Esophagus muscularis mucosa (tissue), 4 donors: ENCODE results near the gene PPARG. TPM values are rescaled to one million over a fixed set of nuclear protein-coding genes. Genes with fewer than 3 reads are reported as not detected.

Experiments used
- DNase-seq: peaks from one replicate; pipeline ENCODE4 v3.0.0-alpha.2; 2017; ENCODE audit errors: extremely low spot score
- H3K27ac ChIP-seq, 4 donors: fragments of 200-600 bp; sonication (generic); replicated peaks in 1 of 4; 1 replicate in 3 of 4; 2 replicates in 1 of 4; pipeline ENCODE4 v1.5.1; 2016 to 2019; ENCODE audit warnings: mild to moderate bottlenecking in 1 of 4
- H3K27me3 ChIP-seq, 4 donors: fragments of 200-600 bp; sonication (generic); one replicate each; pipeline versions ENCODE4 v1.5.1 to v1.6.0; 2016 to 2019
- H3K36me3 ChIP-seq, 4 donors: fragments of 200-600 bp; sonication (generic); one replicate each; pipeline ENCODE4 v1.5.1; 2016 to 2019
- H3K4me1 ChIP-seq, 4 donors: fragments of 200-600 bp; sonication (generic); one replicate each; pipeline ENCODE4 v1.5.1; 2016 to 2019
- H3K4me3 ChIP-seq, 4 donors: fragments of 200-600 bp; sonication (generic); 1 replicate in 2 of 4; 2 replicates in 2 of 4; pipeline ENCODE4 v1.5.1; 2016 to 2019; ENCODE audit warnings: mild to moderate bottlenecking in 4 of 4, moderate library complexity in 1 of 4
- H3K9me3 ChIP-seq, 4 donors: fragments of 200-600 bp; sonication (generic); 1 replicate in 3 of 4; 2 replicates in 1 of 4; pipeline ENCODE4 v1.5.1; 2016 to 2019
- CTCF ChIP-seq, 3 experiments: fragments of 200-600 bp in 2 of 3; fragments of 450-650 bp in 1 of 3; sonication (generic) in 2 of 3; IDR thresholded peaks; one replicate each; pipeline ENCODE4 v1.5.1; 2017 to 2019; ENCODE audit warnings: antibody characterized with exemption in 3 of 3, mild to moderate bottlenecking in 2 of 3, moderate library complexity in 1 of 3
- EP300 ChIP-seq: sonication (generic); formaldehyde crosslinking; IDR thresholded peaks from one replicate; pipeline ENCODE4 v1.6.1; 2017; ENCODE audit warnings: antibody characterized with exemption
- POLR2A ChIP-seq: fragments of 450-650 bp; IDR thresholded peaks from one replicate; pipeline ENCODE4 v1.6.1; 2017; ENCODE audit warnings: antibody characterized with exemption, moderate library complexity, mild to moderate bottlenecking, low read depth
- POLR2AphosphoS5 ChIP-seq, 2 donors: sonication (generic); formaldehyde crosslinking; IDR thresholded peaks; one replicate each; pipeline ENCODE4 v1.6.1; 2017; ENCODE audit warnings: antibody characterized with exemption in 2 of 2
- WGBS: methylation state at CpG from one replicate; pipeline ENCODE4 v1.1.5; 2018; 5-methylcytosine and 5-hydroxymethylcytosine counted together
- intact Hi-C: fragments of 100-400 bp; cut with DNase I; formaldehyde crosslinking; loops from one replicate; pipeline ENCODE4 v1.15.1; 2023
- total RNA-seq, 4 donors: library from RNA; depleted of rRNA; stranded (reverse); fragments of >200 nt; gene quantifications; one replicate each; pipeline versions ENCODE4 v1.1.0 to v1.2.1, GENCODE V29; 2016

Gene PPARG
- total RNA-seq, 4 donors from 2014 or later: 3.7 to 10.6 (median 8.8) TPM

GRCh38 chr3:12334786-12335185 lies 45.9 kb downstream of the PPARG start:
- Histone ChIP-seq H3K36me3 (no peaks in the 10 kb centered on the region), H3K4me1 (no peaks in the 10 kb centered on the region), H3K4me3 (no peak overlapping the region), H3K9me3 (no peaks in the 10 kb centered on the region), H3K27me3 (no peaks in the 10 kb centered on the region), H3K27ac (no peak overlapping the region)
- intact Hi-C loops: no loop called here
- DNase-seq: no peak
- TF ChIP-seq POLR2AphosphoS5 (IDR thresholded peaks at IDR 0.05) (no peak), EP300 (no peak), POLR2A (no peak), CTCF (IDR thresholded peaks at IDR 0.05) (no peak)
- 97% methylated on average over 3 of the region's 3 CpGs for WGBS

- Histone ChIP-seq H3K27me3 (no peaks in the 10 kb centered on the region), H3K4me3 (no peak overlapping the region), H3K4me1 (no peaks in the 10 kb centered on the region), H3K27ac (no peak overlapping the region), H3K36me3 (no peaks in the 10 kb centered on the region), H3K9me3 (no peaks in the 10 kb centered on the region)
- no peak for DNase-seq
- TF ChIP-seq EP300 (no peak), CTCF (IDR thresholded peaks at IDR 0.05) (no peak), POLR2A (no peak), POLR2AphosphoS5 (IDR thresholded peaks at IDR 0.05) (no peak)
- intact Hi-C loops: no loop called here
- WGBS: 85% methylated on average over 3 of the region's 3 CpGs
Observed at GRCh38 chr3:12335421-12335820, 46.6 kb downstream of the PPARG start.

GRCh38 chr3:12336099-12336498 lies 47.2 kb downstream of the PPARG start:
- Histone ChIP-seq H3K27ac (no peak overlapping the region), H3K9me3 (no peaks in the 10 kb centered on the region), H3K27me3 (no peaks in the 10 kb centered on the region), H3K4me1 (no peaks in the 10 kb centered on the region), H3K36me3 (no peaks in the 10 kb centered on the region), H3K4me3 (no peak overlapping the region)
- intact Hi-C loops: no loop called here
- TF ChIP-seq EP300 (no peak), POLR2AphosphoS5 (IDR thresholded peaks at IDR 0.05) (no peak), POLR2A (no peak), CTCF (IDR thresholded peaks at IDR 0.05) (no peak)
- 66% methylated on average over 3 of the region's 3 CpGs for WGBS
- no peak for DNase-seq

- Histone ChIP-seq H3K36me3 (no peaks in the 10 kb centered on the region), H3K4me3 (no peak overlapping the region), H3K9me3 (no peaks in the 10 kb centered on the region), H3K27ac (no peak overlapping the region), H3K4me1 (no peaks in the 10 kb centered on the region), H3K27me3 (no peaks in the 10 kb centered on the region)
- no peak for TF ChIP-seq POLR2AphosphoS5 (IDR thresholded peaks at IDR 0.05)
- TF ChIP-seq EP300: no peak
- no peak for TF ChIP-seq POLR2A
- TF ChIP-seq CTCF (IDR thresholded peaks at IDR 0.05): no peak
- intact Hi-C loops: no loop called here
- no peak for DNase-seq
- WGBS: 91% methylated on average over 5 of the region's 5 CpGs
Observed at GRCh38 chr3:12338595-12339546, 50.0 kb downstream of the PPARG start.
